Measurements from ENCODE around the gene CFAP57. TPM values are rescaled to one million over a fixed set of nuclear protein-coding genes. Genes with fewer than 3 reads are reported as not detected.
A peak's percentile ranks its signal among the peaks of the same experiment; 100 is the strongest.

The CFAP57 gene
- total RNA-seq, 1 experiment from 2014 or later = 0.23 TPM

DNA sequence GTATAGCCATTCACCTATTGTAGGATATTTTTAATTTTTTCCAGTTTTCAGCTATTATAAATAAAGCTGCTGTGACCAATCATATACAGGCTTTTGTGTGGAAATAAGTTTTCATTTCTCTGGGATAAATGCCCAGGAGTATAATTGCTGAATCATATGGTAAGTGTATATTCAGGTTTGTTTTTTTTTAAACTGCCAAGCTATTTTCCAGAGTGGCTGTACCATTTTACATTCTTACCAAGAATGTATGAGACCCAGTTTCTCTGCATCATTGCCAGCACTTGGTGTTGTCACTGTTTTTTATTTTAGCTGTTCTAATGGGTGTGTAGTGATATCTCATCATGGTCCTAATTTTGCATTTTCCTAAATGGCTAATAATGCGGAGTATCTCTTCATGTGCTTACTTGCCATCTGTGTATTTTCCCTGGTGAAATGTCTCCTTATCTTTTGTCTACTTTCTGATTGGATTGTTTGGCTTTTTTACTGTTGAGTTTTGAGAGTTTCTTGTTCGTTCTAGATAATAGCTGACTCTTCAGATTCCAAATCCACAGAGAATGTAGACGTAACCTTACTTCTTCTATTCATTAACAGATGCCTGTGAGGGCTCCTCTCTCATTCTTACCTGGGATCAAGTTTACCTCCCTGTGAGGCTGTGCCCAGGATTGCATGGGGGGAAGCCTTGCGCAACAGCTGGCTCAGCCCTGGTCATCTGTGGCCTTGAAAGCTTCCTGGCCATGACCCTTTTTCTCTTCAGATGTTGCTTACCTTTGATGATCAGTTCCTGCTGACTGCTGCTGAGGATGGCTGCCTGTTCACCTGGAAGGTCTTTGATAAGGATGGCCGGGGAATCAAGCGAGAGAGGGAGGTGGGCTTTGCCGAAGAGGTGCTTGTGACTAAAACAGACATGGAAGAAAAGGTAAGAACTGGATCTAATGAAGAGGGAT, 42.6 kb downstream of the CFAP57 start:
- intact Hi-C loops (cut with micrococcal nuclease; ENCODE audit: unreplicated experiment) = no loop called here
- Mint-ChIP-seq H3K4me1 (ENCODE audit: low read depth, unreplicated experiment) (peaks cover 16% of the 10 kb centered on the region), H3K27me3 (ENCODE audit: insufficient read depth, unreplicated experiment) (no peaks in the 10 kb centered on the region), H3K4me3 (ENCODE audit: unreplicated experiment) (no peak overlapping the region), H3K36me3 (ENCODE audit: insufficient read depth, unreplicated experiment) (peaks cover 8% of the 10 kb centered on the region), H3K9me3 (ENCODE audit: unreplicated experiment) (peaks cover 9% of the 10 kb centered on the region), H3K27ac (ENCODE audit: unreplicated experiment) (no peak overlapping the region)
- no peaks in the 10 kb centered on the region for H3K27me3 ChIP-seq (replicated peaks; ENCODE audit: control insufficient read depth, insufficient read depth, low read length)
- DNase-seq = peak in 1 of 2 experiments; percentile 13
- H3K36me3 ChIP-seq (ENCODE audit: control insufficient read depth, insufficient read depth, low read length) = no peaks in the 10 kb centered on the region
- POLR2A ChIA-PET = interaction anchor here (1.1 kb wide), 1 partner anchor 8 kb away, joined by 6 read pairs; no protein-coding TSS in a partner anchor
- no TSS peak for BruUV-seq (replicated peaks)
- H3K4me3 ChIP-seq (ENCODE audit: low read depth, low read length) = no peak overlapping the region
- no peaks in the 10 kb centered on the region for H3K9me3 ChIP-seq
- CTCF ChIA-PET = interaction anchor here (0.5 kb wide), 1 partner anchor 28 kb away, joined by 5 read pairs; no protein-coding TSS in a partner anchor
- peaks cover 11% of the 10 kb centered on the region for H3K4me1 ChIP-seq
- TF ChIP-seq, protein P1, sequence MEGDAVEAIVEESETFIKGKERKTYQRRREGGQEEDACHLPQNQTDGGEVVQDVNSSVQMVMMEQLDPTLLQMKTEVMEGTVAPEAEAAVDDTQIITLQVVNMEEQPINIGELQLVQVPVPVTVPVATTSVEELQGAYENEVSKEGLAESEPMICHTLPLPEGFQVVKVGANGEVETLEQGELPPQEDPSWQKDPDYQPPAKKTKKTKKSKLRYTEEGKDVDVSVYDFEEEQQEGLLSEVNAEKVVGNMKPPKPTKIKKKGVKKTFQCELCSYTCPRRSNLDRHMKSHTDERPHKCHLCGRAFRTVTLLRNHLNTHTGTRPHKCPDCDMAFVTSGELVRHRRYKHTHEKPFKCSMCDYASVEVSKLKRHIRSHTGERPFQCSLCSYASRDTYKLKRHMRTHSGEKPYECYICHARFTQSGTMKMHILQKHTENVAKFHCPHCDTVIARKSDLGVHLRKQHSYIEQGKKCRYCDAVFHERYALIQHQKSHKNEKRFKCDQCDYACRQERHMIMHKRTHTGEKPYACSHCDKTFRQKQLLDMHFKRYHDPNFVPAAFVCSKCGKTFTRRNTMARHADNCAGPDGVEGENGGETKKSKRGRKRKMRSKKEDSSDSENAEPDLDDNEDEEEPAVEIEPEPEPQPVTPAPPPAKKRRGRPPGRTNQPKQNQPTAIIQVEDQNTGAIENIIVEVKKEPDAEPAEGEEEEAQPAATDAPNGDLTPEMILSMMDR (IDR thresholded peaks at IDR 0.05; ENCODE audit: insufficient read depth in 1 of 2, low read depth in 1 of 2, low read length in 1 of 2, severe bottlenecking in 1 of 2, unreplicated experiment in 1 of 2) = no peak

DNA sequence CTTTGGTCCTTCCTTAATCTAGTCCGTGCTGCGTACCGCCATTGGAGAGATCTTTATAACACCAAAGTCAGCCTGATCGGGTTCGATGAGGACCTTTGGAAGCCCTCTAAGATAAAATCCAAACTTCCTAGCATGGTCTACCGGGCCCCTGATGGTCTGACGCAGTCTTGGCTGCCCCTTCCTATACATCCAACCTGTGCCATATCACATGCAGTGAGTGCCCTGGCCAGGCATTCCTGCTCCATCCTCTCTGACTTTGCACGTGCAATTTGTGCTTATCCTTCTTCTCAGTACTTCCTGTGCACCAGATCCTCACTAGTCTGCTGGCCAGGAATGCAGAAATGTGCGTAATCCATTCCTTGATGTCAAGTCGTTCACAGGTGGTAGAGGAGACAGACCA, 45.6 kb downstream of the CFAP57 start:
- peaks cover 9% of the 10 kb centered on the region for H3K9me3 Mint-ChIP-seq (ENCODE audit: unreplicated experiment)
- Histone ChIP-seq H3K27me3 (replicated peaks; ENCODE audit: control insufficient read depth, insufficient read depth, low read length) (no peaks in the 10 kb centered on the region), H3K9me3 (no peaks in the 10 kb centered on the region), H3K4me1 (peaks cover 11% of the 10 kb centered on the region), H3K36me3 (ENCODE audit: control insufficient read depth, insufficient read depth, low read length) (no peaks in the 10 kb centered on the region), H3K4me3 (ENCODE audit: low read depth, low read length) (no peak overlapping the region)
- H3K4me1 Mint-ChIP-seq (ENCODE audit: low read depth, unreplicated experiment) = peaks cover 16% of the 10 kb centered on the region
- intact Hi-C loops (cut with micrococcal nuclease; ENCODE audit: unreplicated experiment) = no loop called here
- no peak overlapping the region for H3K27ac Mint-ChIP-seq (ENCODE audit: unreplicated experiment)
- DNase-seq = no peak
- POLR2A ChIA-PET = no interaction called here
- TF ChIP-seq, protein P1 (IDR thresholded peaks at IDR 0.05; ENCODE audit: insufficient read depth in 1 of 2, low read depth in 1 of 2, low read length in 1 of 2, severe bottlenecking in 1 of 2, unreplicated experiment in 1 of 2) = no peak
- no peak overlapping the region for H3K4me3 Mint-ChIP-seq (ENCODE audit: unreplicated experiment)
- no peaks in the 10 kb centered on the region for H3K27me3 Mint-ChIP-seq (ENCODE audit: insufficient read depth, unreplicated experiment)
- CTCF ChIA-PET = no interaction called here
- BruUV-seq (replicated peaks) = no TSS peak
- no peaks in the 10 kb centered on the region for H3K36me3 Mint-ChIP-seq (ENCODE audit: insufficient read depth, unreplicated experiment)

DNA sequence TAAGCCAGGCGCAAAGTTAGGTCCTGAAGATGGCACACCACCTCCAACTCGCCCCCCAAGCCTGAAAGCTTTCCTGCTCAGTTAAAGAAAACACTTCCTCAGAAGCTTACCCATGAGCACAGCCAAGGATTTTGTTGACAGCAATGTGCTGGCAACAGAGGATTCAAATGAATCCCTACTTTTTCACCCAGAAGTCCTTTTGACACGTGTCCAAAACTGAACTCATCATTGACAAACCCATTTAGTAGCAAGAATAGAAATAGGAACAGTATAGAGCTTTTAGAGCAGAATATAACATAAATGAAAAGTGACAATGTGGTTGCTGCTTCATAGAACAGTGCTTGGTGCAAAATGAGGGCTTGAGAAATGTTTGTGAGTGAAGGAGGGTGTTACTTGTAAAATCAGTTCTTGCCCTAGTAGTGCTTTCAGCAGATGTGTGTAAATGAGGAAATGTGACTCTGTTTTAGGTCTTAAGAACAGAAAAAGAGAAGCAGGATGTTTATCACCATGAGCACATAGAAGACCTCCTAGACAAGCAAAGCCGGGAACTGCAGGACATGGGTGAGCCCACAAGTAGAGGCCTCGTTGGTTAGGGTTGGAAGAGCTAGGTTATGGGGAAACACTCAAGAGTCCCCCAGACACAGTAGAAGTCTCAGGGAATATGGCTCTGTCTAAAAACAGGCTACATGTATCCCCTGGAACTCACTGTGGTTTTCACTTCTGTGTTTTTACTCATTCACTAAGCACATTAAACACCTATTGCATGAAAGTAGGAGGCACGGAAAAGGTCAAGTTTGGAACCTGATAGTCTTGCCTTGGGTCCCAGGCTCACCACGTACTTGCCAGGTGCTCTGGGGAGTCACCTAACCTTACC, 49.0 kb downstream of the CFAP57 start:
- H3K4me3 ChIP-seq (ENCODE audit: low read depth, low read length) = no peak overlapping the region
- H3K36me3 ChIP-seq (ENCODE audit: control insufficient read depth, insufficient read depth, low read length) = no peaks in the 10 kb centered on the region
- ChIA-PET CTCF (no interaction called here), POLR2A (no interaction called here)
- H3K4me3 Mint-ChIP-seq (ENCODE audit: unreplicated experiment) = no peak overlapping the region
- H3K9me3 ChIP-seq = no peaks in the 10 kb centered on the region
- no TSS peak for BruUV-seq (replicated peaks)
- H3K27me3 Mint-ChIP-seq (ENCODE audit: insufficient read depth, unreplicated experiment) = no peaks in the 10 kb centered on the region
- no peaks in the 10 kb centered on the region for H3K9me3 Mint-ChIP-seq (ENCODE audit: unreplicated experiment)
- H3K27ac Mint-ChIP-seq (ENCODE audit: unreplicated experiment) = no peak overlapping the region
- intact Hi-C loops (cut with micrococcal nuclease; ENCODE audit: unreplicated experiment) = no loop called here
- TF ChIP-seq, protein P1 (IDR thresholded peaks at IDR 0.05; ENCODE audit: insufficient read depth in 1 of 2, low read depth in 1 of 2, low read length in 1 of 2, severe bottlenecking in 1 of 2, unreplicated experiment in 1 of 2) = no peak
- no peaks in the 10 kb centered on the region for H3K4me1 ChIP-seq
- DNase-seq = no peak
- no peaks in the 10 kb centered on the region for H3K27me3 ChIP-seq (replicated peaks; ENCODE audit: control insufficient read depth, insufficient read depth, low read length)
- no peaks in the 10 kb centered on the region for H3K36me3 Mint-ChIP-seq (ENCODE audit: insufficient read depth, unreplicated experiment)
- H3K4me1 Mint-ChIP-seq (ENCODE audit: low read depth, unreplicated experiment) = no peaks in the 10 kb centered on the region
